ENCODE data around the gene SLC8B1. TPM values are rescaled to one million over a fixed set of nuclear protein-coding genes. Genes with fewer than 3 reads are reported as not detected.
A peak's percentile ranks its signal among the peaks of the same experiment; 100 is the strongest.

SLC8B1 gene
- total RNA-seq, 1 donor from 2014 or later: 22.4 TPM

- no peaks in the 10 kb centered on the region for H3K27me3 Mint-ChIP-seq
- H3K4me3 Mint-ChIP-seq: no peak overlapping the region
- TF ChIP-seq CTCF (IDR thresholded peaks at IDR 0.05): no peak
- intact Hi-C loops (cut with micrococcal nuclease): no loop called here
- no peaks in the 10 kb centered on the region for H3K9me3 Mint-ChIP-seq
- H3K4me1 Mint-ChIP-seq: peaks cover 24% of the 10 kb centered on the region
- ATAC-seq (ENCODE audit: low read depth): peak; percentile 58
- no peak for DNase-seq
- peak overlapping the region; percentile 56 for H3K27ac Mint-ChIP-seq
- POLR2A ChIA-PET: no interaction called here
- H3K36me3 Mint-ChIP-seq (ENCODE audit: low read depth): peaks cover 40% of the 10 kb centered on the region
- CTCF ChIA-PET: no interaction called here
Measured at GRCh38 chr12:113298861-113299545, 35.9 kb downstream of the SLC8B1 start.

- peaks cover 22% of the 10 kb centered on the region for H3K4me1 Mint-ChIP-seq
- H3K9me3 Mint-ChIP-seq: no peaks in the 10 kb centered on the region
- POLR2A ChIA-PET: no interaction called here
- intact Hi-C loops (cut with micrococcal nuclease): no loop called here
- no peak overlapping the region for H3K4me3 Mint-ChIP-seq
- no peak for DNase-seq
- no peak overlapping the region for H3K27ac Mint-ChIP-seq
- no peak for TF ChIP-seq CTCF (IDR thresholded peaks at IDR 0.05)
- peaks cover 45% of the 10 kb centered on the region for H3K36me3 Mint-ChIP-seq (ENCODE audit: low read depth)
- no peak for ATAC-seq (ENCODE audit: low read depth)
- H3K27me3 Mint-ChIP-seq: no peaks in the 10 kb centered on the region
- CTCF ChIA-PET: no interaction called here
Measured at GRCh38 chr12:113298472-113298817, 36.5 kb downstream of the SLC8B1 start.

GRCh38 chr12:113297621-113298471 is 37.1 kb downstream of the SLC8B1 start:
- DNase-seq (no peak), ATAC-seq (ENCODE audit: low read depth) (no peak)
- ChIA-PET CTCF (no interaction called here), POLR2A (no interaction called here)
- no peak overlapping the region for H3K27ac Mint-ChIP-seq
- H3K4me1 Mint-ChIP-seq: peaks cover 16% of the 10 kb centered on the region
- H3K9me3 Mint-ChIP-seq: no peaks in the 10 kb centered on the region
- H3K36me3 Mint-ChIP-seq (ENCODE audit: low read depth): peaks cover 50% of the 10 kb centered on the region
- TF ChIP-seq CTCF (IDR thresholded peaks at IDR 0.05): no peak
- intact Hi-C loops (cut with micrococcal nuclease): no loop called here
- H3K4me3 Mint-ChIP-seq: no peak overlapping the region
- H3K27me3 Mint-ChIP-seq: no peaks in the 10 kb centered on the region

GRCh38 chr12:113297214-113297587 is 37.7 kb downstream of the SLC8B1 start:
- DNase-seq (no peak), ATAC-seq (ENCODE audit: low read depth) (no peak)
- Mint-ChIP-seq H3K27me3 (no peaks in the 10 kb centered on the region), H3K9me3 (no peaks in the 10 kb centered on the region), H3K27ac (no peak overlapping the region), H3K4me3 (no peak overlapping the region), H3K4me1 (peaks cover 11% of the 10 kb centered on the region), H3K36me3 (ENCODE audit: low read depth) (peaks cover 54% of the 10 kb centered on the region)
- TF ChIP-seq CTCF (IDR thresholded peaks at IDR 0.05): no peak
- ChIA-PET POLR2A (no interaction called here), CTCF (no interaction called here)
- intact Hi-C loops (cut with micrococcal nuclease): no loop called here

- intact Hi-C loops (cut with micrococcal nuclease): no loop called here
- no peak for TF ChIP-seq CTCF (IDR thresholded peaks at IDR 0.05)
Measured at GRCh38 chr12:113296557-113297213, 38.2 kb downstream of the SLC8B1 start.

More at GRCh38 chr12:113296557-113297213, 38.2 kb downstream of the SLC8B1 start:
- peaks cover 59% of the 10 kb centered on the region for H3K36me3 Mint-ChIP-seq (ENCODE audit: low read depth)
- no peaks in the 10 kb centered on the region for H3K27me3 Mint-ChIP-seq
- H3K4me1 Mint-ChIP-seq: peaks cover 11% of the 10 kb centered on the region
- no peaks in the 10 kb centered on the region for H3K9me3 Mint-ChIP-seq
- CTCF ChIA-PET: no interaction called here
- H3K27ac Mint-ChIP-seq: no peak overlapping the region
- ATAC-seq (ENCODE audit: low read depth): no peak
- POLR2A ChIA-PET: no interaction called here
- H3K4me3 Mint-ChIP-seq: no peak overlapping the region
- DNase-seq: no peak

Data from activated B cell treated with CpG ODN at 0.5 μM for 24 hours (primary cell).